Measurements from ENCODE around the gene NTRK2.

The NTRK2 gene

GRCh38 chr9:84647699-84648098 lies 21.8 kb upstream of the NTRK2 start:
- DNase-seq (ENCODE audit: low spot score), result no peak
- H3K4me3 ChIP-seq, result no peak overlapping the region
- TF ChIP-seq CTCF (IDR thresholded peaks at IDR 0.05), result no peak
- H3K27ac ChIP-seq, result no peak overlapping the region

GRCh38 chr9:84652496-84653120 lies 16.9 kb upstream of the NTRK2 start:
- DNase-seq (ENCODE audit: low spot score), result no peak
- TF ChIP-seq CTCF (IDR thresholded peaks at IDR 0.05), result no peak
- no peak overlapping the region for H3K4me3 ChIP-seq
- no peak overlapping the region for H3K27ac ChIP-seq

DNA sequence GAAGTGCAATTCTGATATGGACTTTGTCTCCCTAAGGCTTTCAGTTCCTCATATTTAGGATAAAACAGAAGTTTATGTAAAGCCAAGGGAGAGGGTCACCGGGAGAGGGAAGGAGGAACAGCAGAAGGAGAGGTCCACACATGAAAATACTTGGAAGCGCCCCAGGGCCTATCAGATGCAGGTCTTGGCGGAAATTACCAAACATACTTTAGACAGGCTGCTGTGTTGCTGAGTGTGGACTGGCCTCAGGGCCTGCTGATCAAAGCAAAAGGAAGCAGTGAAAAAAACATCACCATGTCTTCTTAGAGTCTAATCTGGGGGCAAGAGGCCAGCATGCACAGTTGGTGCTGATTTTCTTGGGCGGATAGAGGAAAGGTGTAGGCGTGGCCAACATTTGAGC lies 14.1 kb upstream of the NTRK2 start:
- Histone ChIP-seq H3K4me3 (no peak overlapping the region), H3K27ac (no peak overlapping the region)
- TF ChIP-seq CTCF (IDR thresholded peaks at IDR 0.05), result no peak
- DNase-seq (ENCODE audit: low spot score), result no peak

DNA sequence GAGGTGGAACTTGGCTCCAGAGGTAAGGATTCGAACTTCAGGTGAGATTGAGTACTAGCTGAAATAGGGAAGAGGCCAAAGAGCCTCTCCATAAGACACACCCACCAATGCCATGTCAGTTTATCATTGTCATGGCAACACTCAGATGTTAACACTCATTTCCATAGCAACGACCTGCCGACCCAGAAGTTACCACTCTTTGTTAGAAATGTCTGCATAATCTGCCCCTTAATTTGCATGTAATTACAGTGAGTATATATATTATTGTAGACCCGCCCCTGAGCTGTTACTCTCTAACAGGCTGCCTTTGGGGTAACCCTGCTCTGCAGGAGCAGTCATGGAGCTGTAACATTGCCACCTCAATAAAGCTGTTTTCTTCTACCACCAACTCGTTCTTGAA lies 10.2 kb upstream of the NTRK2 start:
- Histone ChIP-seq H3K4me3 (no peak overlapping the region), H3K27ac (no peak overlapping the region)
- no peak for DNase-seq (ENCODE audit: low spot score)
- TF ChIP-seq CTCF (IDR thresholded peaks at IDR 0.05), result no peak

- no peak overlapping the region for H3K4me3 ChIP-seq
- TF ChIP-seq CTCF (IDR thresholded peaks at IDR 0.05), result no peak
- no peak for DNase-seq (ENCODE audit: low spot score)
- no peak overlapping the region for H3K27ac ChIP-seq
Observed at GRCh38 chr9:84659773-84660172, 9.8 kb upstream of the NTRK2 start.

GRCh38 chr9:84667571-84668195 lies 1.8 kb upstream of the NTRK2 start:
- DNase-seq (ENCODE audit: low spot score), result no peak
- Histone ChIP-seq H3K4me3 (peak overlapping the region; percentile 88), H3K27ac (peak overlapping the region; percentile 87 to 91)
- TF ChIP-seq CTCF (IDR thresholded peaks at IDR 0.05), result no peak
